Fibroblast of lung (primary cell): ENCODE measurements around the gene FBXL17. TPM values are rescaled to one million over a fixed set of nuclear protein-coding genes. Genes with fewer than 3 reads are reported as not detected.

Source experiments
- DNase-seq, 2 donors: peaks; one replicate each; pipeline versions ENCODE4 v3.0.0 to v3.0.0-alpha.2; 2010; ENCODE audit warnings: low read depth in 2 of 2
- H2AFZ ChIP-seq: 2 replicates; pipeline ENCODE4 v1.5.1; 2012; ENCODE audit warnings: low read length, control low read depth, inconsistent platforms
- H3K27ac ChIP-seq: 2 replicates; pipeline ENCODE4 v1.5.1; 2011; ENCODE audit warnings: low read length, control low read depth; ENCODE audit not compliant: insufficient read depth
- H3K27me3 ChIP-seq: 2 replicates; pipeline ENCODE4 v1.5.1; 2011; ENCODE audit warnings: mild to moderate bottlenecking, low read length; ENCODE audit not compliant: control insufficient read depth, insufficient read depth
- H3K36me3 ChIP-seq: 2 replicates; pipeline ENCODE4 v1.5.1; 2011; ENCODE audit warnings: low read length; ENCODE audit not compliant: control insufficient read depth, insufficient read depth
- H3K4me1 ChIP-seq: 2 replicates; pipeline ENCODE4 v1.5.1; 2011; ENCODE audit warnings: low read length; ENCODE audit not compliant: control insufficient read depth, insufficient read depth; ENCODE audit errors: extremely low read depth
- H3K4me2 ChIP-seq: 2 replicates; pipeline ENCODE4 v1.5.1; 2011; ENCODE audit warnings: low read length, control low read depth; ENCODE audit not compliant: insufficient read depth; ENCODE audit errors: extremely low read depth
- H3K4me3 ChIP-seq, 4 experiments: fragments of 200-600 bp in 1 of 4; sonication (generic) in 1 of 4; replicated peaks in 1 of 4; 2 replicates each; pipeline ENCODE4 v1.5.1; 2011 to 2016; ENCODE audit warnings: low read length in 4 of 4, low read depth in 3 of 4, mild to moderate bottlenecking in 3 of 4, control low read depth in 2 of 4, inconsistent platforms in 1 of 4, mixed read lengths in 1 of 4; ENCODE audit not compliant: insufficient read depth in 1 of 4; ENCODE audit errors: control extremely low read depth in 1 of 4
- H3K79me2 ChIP-seq: 2 replicates; pipeline ENCODE4 v1.5.1; 2012; ENCODE audit warnings: mild to moderate bottlenecking, low read length, inconsistent platforms; ENCODE audit not compliant: control insufficient read depth, insufficient read depth
- H3K9ac ChIP-seq: 2 replicates; pipeline ENCODE4 v1.5.1; 2011; ENCODE audit warnings: mild to moderate bottlenecking, low read length, control low read depth; ENCODE audit not compliant: insufficient read depth
- H3K9me3 ChIP-seq: 2 replicates; pipeline ENCODE4 v1.5.1; 2012; ENCODE audit warnings: low read depth, low read length; ENCODE audit not compliant: control insufficient read depth, insufficient read depth
- H4K20me1 ChIP-seq: 2 replicates; pipeline ENCODE4 v1.5.1; 2011; ENCODE audit warnings: low read length; ENCODE audit not compliant: control insufficient read depth, insufficient read depth; ENCODE audit errors: extremely low read depth
- EZH2 ChIP-seq: IDR thresholded peaks from 2 replicates; pipeline ENCODE4 v1.5.1; 2012; ENCODE audit warnings: low read length, control low read depth, mild to moderate bottlenecking; ENCODE audit errors: missing control alignments
- polyA plus RNA-seq, 2 donors: library from polyadenylated mRNA; depleted of rRNA in 1 of 2; stranded (reverse) in 1 of 2; unstranded in 1 of 2; fragments of >200 nt; gene quantifications; 2 replicates each; pipeline ENCODE4 v1.2.1, GENCODE V29; 2011 to 2012; ENCODE audit warnings: missing spikeins in 1 of 2
- total RNA-seq: library from RNA; depleted of rRNA; stranded (reverse); fragments of >200 nt; gene quantifications from 2 replicates; pipeline ENCODE4 v1.2.1, GENCODE V29; 2014
- TF ChIP-seq, protein P1 (sequence below), 2 donors: IDR thresholded peaks in 1 of 2; conservative IDR thresholded peaks in 1 of 2; 1 replicate in 1 of 2; 2 replicates in 1 of 2; pipeline ENCODE4 v1.5.1; 2011 to 2012; ENCODE audit warnings: low read length in 2 of 2, control low read depth in 1 of 2, inconsistent platforms in 1 of 2, low read depth in 1 of 2, mild to moderate bottlenecking in 1 of 2

The FBXL17 gene
- total and polyA plus RNA-seq, 2 donors (not counting 1 experiment from before 2014, with no cell fraction given), result 7.1 to 8.3 TPM

DNA sequence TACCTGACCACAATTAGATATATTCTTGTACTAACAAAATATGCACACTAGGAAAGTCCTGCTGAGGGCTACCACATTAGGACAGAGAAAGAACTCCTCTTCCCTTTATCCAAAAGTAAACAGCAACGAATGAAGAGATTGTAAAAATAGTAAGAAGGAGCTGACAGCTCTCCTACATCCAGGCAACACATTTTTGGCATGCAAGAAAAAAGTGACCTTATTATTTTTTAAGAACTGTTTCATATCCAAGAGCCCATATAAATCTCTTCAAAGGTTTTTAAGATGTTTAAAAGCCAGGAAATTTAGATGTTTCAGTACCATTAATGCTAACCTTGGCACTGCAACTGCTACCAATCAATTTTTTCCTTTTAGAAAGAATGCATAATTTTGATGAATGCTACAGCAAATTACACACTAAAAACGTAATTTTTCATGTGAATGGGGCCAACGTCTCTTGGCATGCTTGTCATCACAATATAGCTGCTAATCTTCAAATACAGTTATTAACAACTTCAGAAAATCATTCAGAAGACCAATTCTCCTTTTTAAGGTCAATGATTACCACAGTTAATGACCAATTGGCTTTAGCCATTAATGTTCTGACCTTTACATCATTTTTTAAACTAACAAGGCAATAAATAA, 132.0 kb downstream of the FBXL17 start:
- no peak overlapping the region for H2AFZ ChIP-seq
- no peak overlapping the region for H3K27ac ChIP-seq
- no peaks in the 10 kb centered on the region for H4K20me1 ChIP-seq
- no peak overlapping the region for H3K4me3 ChIP-seq
- H3K9ac ChIP-seq, result no peak overlapping the region
- no peaks in the 10 kb centered on the region for H3K36me3 ChIP-seq
- no peaks in the 10 kb centered on the region for H3K79me2 ChIP-seq
- no peaks in the 10 kb centered on the region for H3K27me3 ChIP-seq
- no peaks in the 10 kb centered on the region for H3K4me1 ChIP-seq
- TF ChIP-seq, protein P1, sequence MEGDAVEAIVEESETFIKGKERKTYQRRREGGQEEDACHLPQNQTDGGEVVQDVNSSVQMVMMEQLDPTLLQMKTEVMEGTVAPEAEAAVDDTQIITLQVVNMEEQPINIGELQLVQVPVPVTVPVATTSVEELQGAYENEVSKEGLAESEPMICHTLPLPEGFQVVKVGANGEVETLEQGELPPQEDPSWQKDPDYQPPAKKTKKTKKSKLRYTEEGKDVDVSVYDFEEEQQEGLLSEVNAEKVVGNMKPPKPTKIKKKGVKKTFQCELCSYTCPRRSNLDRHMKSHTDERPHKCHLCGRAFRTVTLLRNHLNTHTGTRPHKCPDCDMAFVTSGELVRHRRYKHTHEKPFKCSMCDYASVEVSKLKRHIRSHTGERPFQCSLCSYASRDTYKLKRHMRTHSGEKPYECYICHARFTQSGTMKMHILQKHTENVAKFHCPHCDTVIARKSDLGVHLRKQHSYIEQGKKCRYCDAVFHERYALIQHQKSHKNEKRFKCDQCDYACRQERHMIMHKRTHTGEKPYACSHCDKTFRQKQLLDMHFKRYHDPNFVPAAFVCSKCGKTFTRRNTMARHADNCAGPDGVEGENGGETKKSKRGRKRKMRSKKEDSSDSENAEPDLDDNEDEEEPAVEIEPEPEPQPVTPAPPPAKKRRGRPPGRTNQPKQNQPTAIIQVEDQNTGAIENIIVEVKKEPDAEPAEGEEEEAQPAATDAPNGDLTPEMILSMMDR (conservative IDR thresholded peaks at IDR 0.05 in 1 of 2, IDR thresholded peaks at IDR 0.05 in 1 of 2; ENCODE audit: low read depth in 1 of 2, low read length in 2 of 2), result no peak
- no peak for TF ChIP-seq EZH2
- H3K9me3 ChIP-seq, result no peaks in the 10 kb centered on the region
- no peak for DNase-seq
- H3K4me2 ChIP-seq, result no peak overlapping the region

DNA sequence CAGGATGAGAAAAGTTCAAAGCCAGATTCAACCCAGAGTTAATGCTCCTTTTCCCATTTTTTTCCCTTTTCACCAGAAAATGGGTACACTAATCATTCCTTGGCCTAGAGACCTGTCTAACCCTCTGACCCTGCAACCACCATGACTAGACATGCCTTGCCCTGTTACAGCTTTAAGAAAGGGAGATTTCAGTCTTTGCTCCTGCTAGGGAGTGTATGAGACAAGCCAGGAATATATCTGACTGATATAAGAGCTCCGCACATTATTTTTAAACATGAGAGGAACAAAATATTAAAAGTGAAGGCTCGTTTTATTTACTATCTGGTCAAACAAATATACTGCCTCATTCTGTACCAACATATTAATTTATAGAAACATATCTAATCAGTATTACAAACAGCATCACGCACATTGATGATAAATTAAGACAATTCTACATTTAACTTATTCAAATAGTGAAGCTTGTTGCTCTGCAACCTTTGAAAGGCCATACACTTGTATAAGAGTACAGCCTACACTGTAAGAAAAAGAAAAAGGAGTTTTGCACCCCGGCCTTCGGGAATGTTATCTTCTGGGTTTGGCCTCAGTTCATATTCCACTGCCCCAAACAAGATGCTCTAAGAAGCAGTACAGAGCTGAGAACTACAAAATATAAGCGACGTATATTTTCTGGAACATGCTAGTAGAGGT, 132.7 kb downstream of the FBXL17 start:
- H4K20me1 ChIP-seq, result no peaks in the 10 kb centered on the region
- no peak overlapping the region for H3K27ac ChIP-seq

More for the DNA sequence above, 132.7 kb downstream of the FBXL17 start:
- Histone ChIP-seq H3K79me2 (no peaks in the 10 kb centered on the region), H3K4me1 (no peaks in the 10 kb centered on the region), H3K27me3 (no peaks in the 10 kb centered on the region), H2AFZ (no peak overlapping the region), H3K4me2 (no peak overlapping the region), H3K9ac (no peak overlapping the region), H3K4me3 (no peak overlapping the region), H3K36me3 (no peaks in the 10 kb centered on the region), H3K9me3 (no peaks in the 10 kb centered on the region)
- DNase-seq, result no peak
- TF ChIP-seq, protein P1 (conservative IDR thresholded peaks at IDR 0.05 in 1 of 2, IDR thresholded peaks at IDR 0.05 in 1 of 2; ENCODE audit: low read depth in 1 of 2, low read length in 2 of 2), result no peak
- TF ChIP-seq EZH2, result no peak
